GM23248 (cell line): ENCODE data around the gene NINJ1.

Experiments used
- EZH2 ChIP-seq: fragments of 200-600 bp; sonication (generic); IDR thresholded peaks from 2 replicates; pipeline ENCODE4 v1.6.1; 2018; ENCODE audit warnings: antibody characterized with exemption, mild to moderate bottlenecking; ENCODE audit not compliant: insufficient read depth, poor library complexity, severe bottlenecking
- EZH2phosphoT487 ChIP-seq: fragments of 200-600 bp; sonication (generic); IDR thresholded peaks from 2 replicates; pipeline ENCODE4 v1.6.1; 2018; ENCODE audit warnings: antibody characterized with exemption, moderate library complexity, mild to moderate bottlenecking, low read depth; ENCODE audit not compliant: insufficient read depth

DNA sequence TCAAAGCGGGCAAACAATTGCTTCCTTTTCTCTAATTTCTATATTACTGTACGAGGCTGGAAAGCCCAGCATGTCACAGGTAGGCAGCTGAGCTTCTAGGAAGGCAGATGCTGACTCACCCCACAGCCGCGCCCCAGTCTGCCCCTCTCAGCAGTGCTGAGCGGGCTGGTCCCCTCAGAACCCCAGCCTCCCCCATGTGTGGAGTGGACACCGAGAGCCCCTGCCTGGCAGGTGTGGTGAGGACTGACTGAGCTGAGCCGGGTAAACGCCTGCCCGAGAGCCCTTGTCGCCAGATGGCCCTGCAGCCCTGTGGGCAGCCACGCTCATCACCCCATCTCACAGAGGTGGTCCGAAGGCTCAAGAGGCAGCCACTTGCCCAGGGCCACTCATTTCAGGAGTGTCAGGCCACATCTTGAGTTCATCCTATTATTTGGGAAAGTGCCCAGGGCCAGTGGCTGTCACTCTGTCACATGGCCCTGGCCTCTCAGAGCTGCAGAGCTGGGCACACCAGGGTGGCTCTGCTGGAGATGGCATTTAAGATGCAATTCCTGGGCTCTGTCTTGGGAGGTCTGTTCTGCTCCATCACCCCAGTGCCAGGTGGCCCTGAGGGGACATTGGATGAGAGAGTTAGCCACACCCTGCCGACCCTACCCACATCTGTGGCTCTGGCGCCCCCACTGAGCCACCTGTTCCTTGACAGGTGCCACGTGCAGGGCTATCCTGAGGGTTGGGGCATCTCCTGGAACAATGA lies 25.6 kb downstream of the NINJ1 start:
- TF ChIP-seq EZH2 (no peak), EZH2phosphoT487 (no peak)
